Inflammatory macrophage treated with lipopolysaccharide for 4 hours (primary cell): ENCODE measurements around the gene EIF4E.
"Not testable (repeated sequence)": the region's sequence is repeated elsewhere in the genome, so short reads cannot be mapped to it uniquely, and the experiment has no call there.

ENCODE experiments used
- DNase-seq: peaks from one replicate; pipeline ENCODE4 v3.0.0-alpha.2; 2020

Gene EIF4E

GRCh38 chr4:98928505-98929340 is at the start of gene EIF4E:
Gene EIF4E (minus strand): TSS chr4:98929133. CDS start chr4:98929112, 21 bp downstream.
- peak; percentile 99 for DNase-seq

- no peak for DNase-seq
Observed at GRCh38 chr4:98977557-98977956, 48.6 kb upstream of the EIF4E start.

DNA sequence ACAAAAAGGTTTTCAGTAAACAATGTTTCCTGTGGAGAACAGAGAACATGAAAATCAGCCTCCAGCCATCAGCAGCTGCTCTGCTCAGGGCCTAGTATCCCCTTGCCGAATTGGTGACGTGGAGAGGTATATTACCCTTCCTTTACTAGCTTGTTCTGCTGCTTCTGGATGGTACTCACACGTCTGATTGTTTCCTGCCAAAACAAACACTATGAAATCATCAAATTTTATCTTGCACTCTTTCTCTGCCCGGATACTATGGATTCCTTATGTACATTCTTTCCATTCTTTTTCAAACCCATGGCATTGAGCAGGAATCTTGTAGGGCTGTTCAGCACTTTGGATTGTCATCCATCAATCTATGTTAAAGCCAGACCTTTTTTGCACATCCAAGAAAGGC is 47.8 kb upstream of the EIF4E start:
- no peak for DNase-seq

- peak; percentile 25 for DNase-seq
Observed at GRCh38 chr4:98969878-98970785, 41.2 kb upstream of the EIF4E start.

DNA sequence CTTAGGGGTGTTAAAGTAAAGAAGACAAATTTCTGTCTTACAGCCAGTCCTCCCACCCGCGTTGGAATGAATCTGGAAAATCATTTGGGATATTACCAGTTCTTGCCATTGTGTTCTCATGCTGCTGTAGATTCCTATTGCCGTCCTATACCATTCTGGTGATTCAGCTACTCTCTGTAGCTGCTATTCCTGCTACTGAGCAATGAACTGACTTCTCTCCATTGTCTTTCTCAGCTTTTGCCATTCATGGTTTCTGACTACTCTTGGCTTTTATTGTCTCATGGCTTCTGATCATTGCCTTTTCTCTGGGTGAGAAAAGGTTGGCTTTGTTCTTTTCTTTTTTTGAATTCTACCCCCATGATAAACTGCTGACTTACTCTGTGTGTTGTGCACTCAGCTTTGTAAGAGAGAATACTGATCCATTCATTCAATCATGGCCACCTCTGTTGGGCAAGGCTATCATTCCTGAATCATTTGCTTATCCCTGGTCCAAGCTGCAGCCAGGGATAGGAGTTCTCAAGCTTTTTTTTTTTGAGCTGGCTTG is 38.9 kb upstream of the EIF4E start:
- DNase-seq: no peak

GRCh38 chr4:98966926-98967325 is 38.0 kb upstream of the EIF4E start:
- no peak for DNase-seq

GRCh38 chr4:98963538-98964433 is 34.9 kb upstream of the EIF4E start:
- no peak for DNase-seq

DNA sequence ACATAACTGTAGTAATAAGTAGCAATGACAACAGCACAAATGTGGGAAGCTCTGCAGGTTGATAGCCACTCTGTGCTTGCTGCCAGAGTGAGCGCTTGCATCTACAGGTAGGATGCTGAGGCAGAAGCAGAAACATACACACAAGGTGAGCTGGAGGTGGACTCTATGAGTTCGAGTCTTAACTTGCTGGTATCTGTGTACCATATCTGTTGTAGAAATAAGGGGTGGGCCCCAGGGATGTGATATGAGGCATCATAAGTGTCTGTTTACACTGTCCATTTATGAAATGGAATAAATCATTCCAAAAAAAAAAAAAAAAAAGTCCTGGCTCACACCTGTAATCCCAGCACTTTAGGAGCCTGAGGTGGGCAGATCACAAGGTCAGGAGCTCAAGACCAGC is 32.8 kb upstream of the EIF4E start:
- no peak for DNase-seq

- DNase-seq: no peak
Observed at GRCh38 chr4:98959411-98959810, 30.5 kb upstream of the EIF4E start.

DNA sequence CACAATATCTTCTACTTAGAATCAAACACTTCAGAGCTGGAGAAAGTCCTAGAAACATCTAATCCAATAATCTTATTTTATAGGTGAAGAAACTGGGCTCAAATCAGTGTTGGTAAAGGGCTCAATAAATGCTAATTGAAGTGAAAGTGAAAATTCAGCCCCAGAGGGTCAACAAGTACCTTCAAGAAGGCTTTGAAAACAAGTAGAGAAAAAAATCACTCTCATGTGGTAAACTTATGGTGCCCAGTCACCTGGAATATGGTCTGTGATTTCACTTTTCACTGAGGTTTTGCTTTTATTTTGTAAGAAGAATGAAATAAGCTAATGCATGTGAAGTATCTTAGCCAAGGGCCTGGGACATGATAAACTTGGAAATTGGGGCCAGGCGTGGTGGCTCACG is 29.1 kb upstream of the EIF4E start:
- no peak for DNase-seq

DNA sequence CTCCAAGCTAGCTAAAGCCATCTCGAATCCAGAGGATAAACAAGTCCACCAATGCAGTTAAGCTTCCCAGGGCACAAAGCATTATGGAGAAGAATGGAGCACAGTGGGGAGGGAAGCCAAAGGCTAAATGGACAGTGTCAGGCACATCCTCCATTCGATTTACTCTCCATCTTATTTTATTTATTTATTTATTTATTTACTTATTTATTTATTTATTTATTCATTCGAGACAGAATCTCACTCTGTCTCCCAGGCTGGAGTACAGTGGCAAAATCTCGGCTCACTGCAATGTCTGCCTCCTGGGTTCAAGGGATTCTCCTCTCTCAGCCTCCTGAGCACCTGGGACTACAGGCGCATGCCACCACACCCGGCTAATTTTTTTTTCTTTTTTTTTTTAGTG is 26.3 kb upstream of the EIF4E start:
- DNase-seq: no peak

DNA sequence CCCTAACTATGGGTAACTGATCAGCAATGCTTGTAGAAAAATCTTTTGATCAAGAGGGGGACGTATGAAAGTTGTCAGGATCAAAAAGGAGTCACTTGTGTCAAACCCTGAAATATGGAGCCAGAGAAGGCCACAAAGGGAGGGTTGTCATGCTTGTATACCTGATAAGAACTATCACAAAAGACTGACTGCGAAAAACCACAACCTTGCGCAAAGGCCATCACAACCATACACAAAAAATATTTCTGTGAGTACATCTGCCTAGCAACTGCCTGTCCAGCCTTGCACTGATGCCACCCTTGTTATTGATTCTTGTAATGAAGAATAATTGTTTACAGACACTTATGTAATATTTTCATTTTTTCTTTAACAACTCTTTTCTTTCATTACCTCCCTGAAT is 22.8 kb upstream of the EIF4E start:
- no peak for DNase-seq

DNA sequence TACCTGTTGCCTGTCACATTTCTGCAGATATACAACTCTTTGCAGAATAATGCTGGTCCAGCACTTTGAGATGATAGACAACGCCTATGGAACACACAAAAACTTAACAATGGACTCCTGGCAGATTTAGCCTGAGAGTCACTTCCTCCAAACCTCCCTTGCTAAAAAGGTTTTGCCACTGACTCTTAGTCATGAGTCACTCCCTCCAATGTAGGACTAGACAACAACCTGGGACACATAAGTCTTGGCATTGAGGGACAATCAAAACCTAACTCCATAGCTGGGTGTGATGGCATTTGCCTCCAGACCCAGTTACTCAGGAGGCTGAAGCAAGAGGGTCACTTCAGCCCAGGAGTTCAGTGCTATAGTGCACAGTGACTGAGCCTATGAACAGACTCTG is 22.0 kb upstream of the EIF4E start:
- no peak for DNase-seq

GRCh38 chr4:98946359-98946758 is 17.4 kb upstream of the EIF4E start:
- DNase-seq: no peak

GRCh38 chr4:98945297-98945850 is 16.4 kb upstream of the EIF4E start:
- no peak for DNase-seq

DNA sequence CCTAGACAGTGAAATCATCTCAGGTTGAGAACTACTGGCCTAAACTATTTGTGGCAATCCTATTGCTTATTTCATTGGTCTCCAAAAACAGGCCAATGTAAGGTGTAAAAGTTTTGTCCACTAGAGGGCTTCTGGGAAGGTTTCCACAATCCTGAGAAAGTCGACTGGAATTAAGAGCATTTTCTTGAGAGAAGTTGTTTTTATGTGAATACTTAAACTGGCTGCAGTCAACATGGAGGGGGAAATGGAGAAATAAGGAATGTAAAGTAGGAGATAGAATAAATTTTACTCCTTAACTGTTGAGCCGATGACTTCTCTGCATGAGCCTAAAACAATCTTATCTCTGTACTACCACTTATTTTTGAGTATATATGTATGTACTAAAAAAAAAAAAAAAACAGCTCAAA is 11.0 kb upstream of the EIF4E start:
- DNase-seq: peak; percentile 47

DNA sequence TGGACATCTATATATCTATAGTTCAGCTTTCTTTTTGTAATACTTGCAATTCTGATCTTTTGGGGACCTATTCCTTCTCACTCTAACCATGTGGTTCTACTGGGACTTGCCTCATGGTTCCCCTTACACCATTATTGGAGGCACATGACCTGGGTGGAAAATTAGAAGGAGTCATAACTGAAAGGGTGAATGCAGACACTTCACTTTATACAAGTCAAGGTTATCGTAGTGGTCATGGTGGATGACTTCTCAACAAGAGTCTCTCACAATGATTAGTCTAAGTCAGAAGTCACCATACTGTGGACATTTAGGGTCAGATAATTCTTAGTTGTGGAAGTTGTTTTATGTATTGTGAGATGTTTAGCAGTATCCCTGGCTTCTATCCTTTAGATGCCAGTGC is 10.5 kb upstream of the EIF4E start:
- DNase-seq: peak; percentile 59

GRCh38 chr4:98937986-98938720 is 9.2 kb upstream of the EIF4E start:
- DNase-seq: peak; percentile 53

- no peak for DNase-seq
Observed at GRCh38 chr4:98935633-98936032, 6.7 kb upstream of the EIF4E start.

- not testable (repeated sequence) for DNase-seq
Observed at GRCh38 chr4:98934851-98935250, 5.9 kb upstream of the EIF4E start.

DNA sequence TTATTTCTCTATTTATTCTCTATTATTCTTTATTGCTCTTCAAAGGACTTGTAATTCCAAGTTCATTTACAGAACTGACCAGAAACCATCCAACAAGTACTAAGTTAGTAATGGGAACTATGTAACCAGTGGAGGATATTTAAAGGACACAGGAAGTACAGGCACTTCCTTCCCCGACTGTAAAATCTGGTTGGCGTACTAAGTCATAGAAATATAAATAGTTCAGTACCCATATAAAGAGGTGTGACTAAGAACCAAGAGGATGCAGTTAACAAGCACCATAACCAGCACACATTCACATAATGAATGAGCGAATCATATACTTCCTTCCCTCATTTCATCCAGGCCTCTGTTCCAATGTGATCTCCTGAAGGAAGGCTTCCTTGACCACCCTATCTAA is 3.6 kb upstream of the EIF4E start:
- peak; percentile 85 for DNase-seq
